ENCODE measurements around the gene EXOC7.

DNA sequence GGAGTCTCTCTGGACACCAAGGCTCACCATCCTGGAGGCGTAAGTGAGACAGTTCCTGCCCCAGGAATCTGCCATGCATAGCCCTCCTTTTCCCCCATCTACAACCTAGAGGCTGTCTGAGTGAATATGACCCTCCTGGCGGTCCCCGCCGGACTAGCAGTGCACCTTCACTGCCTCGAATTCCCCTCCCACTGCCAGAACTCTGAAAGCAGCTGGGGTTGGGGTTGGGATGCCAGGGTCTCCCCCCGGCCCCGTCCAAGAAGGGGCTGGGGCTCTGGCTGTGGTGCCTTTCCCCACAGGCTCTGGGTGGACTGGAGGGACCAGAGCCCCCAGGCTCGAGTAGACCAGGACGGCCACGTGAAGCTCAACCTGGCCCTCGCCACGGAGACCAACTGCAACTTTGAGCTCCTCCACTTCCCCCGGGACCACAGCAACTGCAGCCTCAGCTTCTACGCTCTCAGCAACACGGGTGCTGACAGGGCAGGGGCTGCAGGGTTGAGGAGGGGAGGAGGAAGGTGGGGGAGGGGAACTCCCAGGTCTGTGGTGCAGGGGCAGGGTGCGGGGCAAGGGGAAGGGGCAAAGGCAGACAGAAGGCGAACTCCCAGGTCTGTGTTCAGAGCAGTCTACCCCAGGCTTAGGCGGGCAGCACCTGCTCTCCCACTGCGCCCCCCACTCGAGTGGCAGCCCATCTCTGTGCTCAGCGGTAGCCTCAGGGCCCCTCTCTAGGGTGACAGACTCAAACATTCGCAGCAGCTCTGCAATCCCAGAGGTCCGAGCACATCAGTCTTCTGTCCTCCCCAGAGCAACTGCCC, 23.4 kb downstream of the EXOC7 start:
- TF ChIP-seq CTCF (IDR thresholded peaks at IDR 0.05) (no peak), POLR2A (IDR thresholded peaks at IDR 0.05) (no peak)
